NCI-H2227 (cell line): ENCODE results near the gene SYT6.

Experiments
- DNase-seq: peaks from one replicate; lab custom pipeline; 2025; ENCODE audit not compliant: unreplicated experiment; lab: John Stamatoyannopoulos, UW

The SYT6 gene

DNA sequence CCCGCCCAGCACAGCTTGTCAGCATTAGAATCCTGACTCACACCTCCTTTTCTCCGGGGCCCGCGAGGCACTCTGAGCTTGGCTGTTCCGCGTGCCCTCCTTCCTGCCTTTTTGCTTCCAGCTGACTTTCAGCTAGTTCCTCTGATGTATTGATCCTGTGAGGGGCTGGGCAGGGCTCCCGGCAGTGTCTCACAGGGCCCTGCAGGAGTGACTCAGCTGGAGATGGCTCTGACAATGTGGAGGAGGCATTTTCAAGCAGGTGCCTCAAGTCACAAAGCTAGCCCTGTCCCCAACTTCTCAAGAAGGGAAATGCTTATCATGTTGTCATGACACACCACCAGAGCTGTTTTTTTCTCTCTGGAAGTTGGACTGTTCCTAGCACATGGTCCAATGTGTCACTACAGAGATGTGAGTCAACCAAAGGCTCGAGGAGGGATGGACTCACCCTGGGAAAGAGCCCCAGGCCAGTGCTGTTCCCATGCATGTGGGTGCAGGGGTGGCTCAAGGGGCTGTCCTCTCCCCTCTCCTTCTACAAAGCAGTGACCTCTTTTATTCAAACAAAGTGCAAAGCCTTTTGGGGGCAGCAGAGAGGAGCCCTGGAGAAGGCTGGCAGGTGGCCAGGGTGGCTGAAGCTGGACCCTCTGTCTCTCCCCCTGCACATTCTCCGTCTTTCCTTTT, 30.6 kb downstream of the SYT6 start:
- DNase-seq, result no peak

DNA sequence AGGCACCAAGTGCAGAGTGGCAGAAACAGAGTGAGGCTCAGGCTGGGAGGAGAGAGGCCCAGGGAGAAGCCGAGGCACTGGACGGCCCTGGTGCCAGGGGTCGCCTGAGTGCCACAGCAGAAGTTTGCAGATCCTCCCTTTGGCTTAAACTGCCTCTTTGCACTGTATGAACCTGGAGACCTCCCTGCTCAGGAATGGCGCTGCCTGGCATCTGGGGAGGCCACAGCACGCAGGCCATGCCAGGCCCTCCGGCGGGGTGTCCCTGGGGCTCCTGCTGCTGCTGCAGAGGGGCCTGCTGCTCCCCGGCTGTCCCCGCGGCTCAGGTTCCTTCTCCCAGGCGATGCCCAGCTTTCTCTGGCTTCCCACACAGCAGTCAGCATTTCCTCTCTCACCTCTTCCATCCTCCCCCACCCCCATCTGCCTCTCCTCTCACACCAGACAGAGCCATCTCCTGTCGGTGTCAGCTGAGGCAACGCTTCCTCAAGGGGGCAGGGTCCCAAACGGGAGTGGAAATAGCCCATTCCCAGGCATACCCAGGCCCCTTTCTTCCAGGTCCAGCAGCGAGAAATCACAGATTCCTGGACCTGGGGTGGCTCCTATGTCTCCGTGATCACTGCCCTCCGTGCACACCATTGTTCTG, 35.2 kb downstream of the SYT6 start:
- DNase-seq, result no peak

DNA sequence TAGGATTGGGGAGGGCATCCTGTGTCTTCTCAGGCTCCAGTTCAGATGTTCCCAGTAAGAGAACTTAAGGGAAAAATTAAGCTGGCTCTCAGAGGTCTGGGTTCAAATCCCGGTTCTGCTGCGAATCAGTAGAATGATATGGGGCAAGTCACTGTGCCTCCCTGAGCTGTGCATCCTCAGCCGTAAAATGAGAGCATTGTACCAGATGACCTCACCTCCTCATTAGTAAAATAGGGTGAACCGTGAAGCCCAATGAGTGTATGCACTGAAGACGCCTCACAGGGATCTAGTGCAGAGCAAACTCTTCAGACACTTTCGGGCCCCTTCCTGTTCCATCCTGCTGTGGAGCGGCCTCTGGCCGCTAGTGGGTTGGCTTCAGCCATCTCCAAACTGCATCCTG, 36.0 kb downstream of the SYT6 start:
- no peak for DNase-seq

DNA sequence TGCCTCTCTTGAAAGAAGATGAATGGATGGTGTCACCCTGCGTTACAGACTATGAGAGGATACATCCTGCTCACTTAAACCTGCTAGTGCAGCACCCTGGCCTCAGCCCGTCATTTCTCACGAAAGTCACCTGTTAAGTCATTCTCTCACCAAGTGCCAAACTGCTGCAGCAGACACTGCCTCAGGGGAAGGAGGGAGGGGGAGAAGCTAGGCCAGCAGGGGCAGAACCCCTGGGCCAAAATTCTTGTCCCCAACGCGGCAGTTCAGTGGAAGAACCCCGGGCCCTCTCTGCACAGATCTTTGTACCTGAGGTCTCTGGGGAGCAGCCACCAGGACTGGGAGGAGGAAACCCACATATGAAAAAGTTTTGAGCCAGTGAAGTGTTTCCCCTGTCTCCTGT, 37.6 kb downstream of the SYT6 start:
- no peak for DNase-seq

DNA sequence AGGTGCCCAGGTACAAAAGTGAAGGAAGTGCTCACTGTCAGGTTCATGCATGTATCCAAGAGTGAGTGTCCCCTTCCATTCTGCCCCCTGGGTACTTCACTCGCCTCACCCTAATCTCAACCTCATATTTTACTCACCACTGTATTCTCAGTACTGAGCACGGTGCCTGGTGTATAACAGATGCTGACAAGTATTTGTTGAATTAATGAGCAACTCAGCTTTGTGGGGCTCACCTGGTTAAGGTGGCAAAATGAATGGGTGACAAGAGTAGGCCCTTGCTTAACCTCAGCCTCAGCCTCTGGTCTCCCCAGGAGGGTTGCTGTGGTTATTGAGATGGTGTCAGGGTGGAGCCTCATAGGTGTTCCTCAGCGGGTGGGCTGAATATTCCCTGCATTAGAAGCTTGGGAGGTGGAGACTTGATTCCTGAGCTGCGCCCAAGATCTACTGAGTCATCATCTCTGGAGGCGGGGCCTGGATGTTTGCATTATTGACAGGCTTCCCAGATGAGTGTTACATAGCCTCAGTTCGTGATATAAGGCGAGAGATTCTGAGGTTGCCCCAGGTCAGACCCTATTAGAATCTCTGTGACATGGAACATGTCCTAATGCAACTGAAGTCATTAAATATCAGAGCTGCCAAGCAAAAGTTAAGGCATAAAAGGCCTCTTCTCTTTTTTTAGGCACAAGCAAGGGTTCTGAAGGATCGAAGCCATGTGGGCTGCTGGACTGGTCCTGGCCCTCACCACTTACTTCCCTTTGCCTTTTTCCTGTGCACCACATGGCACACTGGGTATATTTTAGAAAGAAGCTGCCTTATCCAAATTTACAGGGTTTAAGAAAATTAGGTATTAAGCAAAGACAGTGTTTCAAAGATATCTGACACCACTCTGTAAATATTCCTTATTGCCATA, 39.2 kb downstream of the SYT6 start:
- no peak for DNase-seq

DNA sequence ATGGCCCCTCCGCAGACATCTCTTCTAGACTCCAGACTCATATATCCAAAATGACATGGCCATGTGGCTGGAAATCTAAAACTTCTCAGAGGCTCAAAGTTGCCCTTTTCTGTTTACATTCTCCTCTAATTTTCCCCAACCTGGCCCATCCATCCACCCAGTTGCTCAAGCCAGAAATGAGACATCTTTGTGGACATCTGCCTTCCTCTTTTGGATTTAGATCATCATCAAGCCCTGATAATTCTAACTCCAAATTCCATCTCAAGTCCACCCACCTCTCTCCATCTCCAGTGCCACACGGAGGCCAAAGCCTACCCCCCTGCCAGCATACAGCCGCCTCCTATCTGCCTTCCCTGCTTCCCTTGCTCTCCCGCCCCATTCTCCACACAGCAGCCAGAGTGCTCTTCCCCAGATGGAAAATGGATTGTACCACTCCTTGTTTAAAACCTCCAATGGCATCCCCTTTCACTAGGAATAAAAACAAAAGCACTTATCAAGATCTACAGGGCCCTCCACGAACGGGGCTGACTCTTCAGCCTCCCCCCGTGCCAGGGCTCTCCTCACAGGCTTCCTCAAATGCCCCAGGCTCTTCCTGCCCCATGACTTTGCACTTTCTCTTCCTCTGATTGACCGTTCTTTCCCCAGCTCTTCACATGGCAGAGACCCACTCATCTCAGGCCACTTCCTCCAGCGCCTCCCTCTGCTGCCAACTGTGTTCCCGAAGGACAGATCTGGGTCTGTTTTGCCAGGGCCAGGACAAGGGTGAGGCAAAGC, 40.1 kb downstream of the SYT6 start:
- DNase-seq, result no peak

DNA sequence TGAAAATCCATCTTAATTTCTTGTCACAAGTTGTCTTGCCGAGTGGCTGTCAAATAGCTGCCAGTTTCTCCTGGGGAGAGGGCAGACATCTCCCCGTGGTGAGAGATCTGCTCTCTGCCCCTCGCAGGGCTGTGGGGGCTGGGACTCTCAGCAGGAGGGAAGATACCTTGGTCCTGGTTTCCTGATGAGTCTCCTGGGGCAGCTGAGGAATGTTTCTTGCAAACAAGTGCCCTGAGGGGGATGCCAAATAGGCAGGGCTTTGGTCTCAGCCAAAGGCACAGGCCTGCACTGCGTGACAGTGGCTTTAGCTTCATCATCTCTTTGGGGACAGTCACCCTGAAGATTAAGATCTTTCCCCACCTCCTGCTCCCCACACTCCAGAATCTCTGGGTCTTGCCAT, 40.9 kb downstream of the SYT6 start:
- DNase-seq, result no peak

DNA sequence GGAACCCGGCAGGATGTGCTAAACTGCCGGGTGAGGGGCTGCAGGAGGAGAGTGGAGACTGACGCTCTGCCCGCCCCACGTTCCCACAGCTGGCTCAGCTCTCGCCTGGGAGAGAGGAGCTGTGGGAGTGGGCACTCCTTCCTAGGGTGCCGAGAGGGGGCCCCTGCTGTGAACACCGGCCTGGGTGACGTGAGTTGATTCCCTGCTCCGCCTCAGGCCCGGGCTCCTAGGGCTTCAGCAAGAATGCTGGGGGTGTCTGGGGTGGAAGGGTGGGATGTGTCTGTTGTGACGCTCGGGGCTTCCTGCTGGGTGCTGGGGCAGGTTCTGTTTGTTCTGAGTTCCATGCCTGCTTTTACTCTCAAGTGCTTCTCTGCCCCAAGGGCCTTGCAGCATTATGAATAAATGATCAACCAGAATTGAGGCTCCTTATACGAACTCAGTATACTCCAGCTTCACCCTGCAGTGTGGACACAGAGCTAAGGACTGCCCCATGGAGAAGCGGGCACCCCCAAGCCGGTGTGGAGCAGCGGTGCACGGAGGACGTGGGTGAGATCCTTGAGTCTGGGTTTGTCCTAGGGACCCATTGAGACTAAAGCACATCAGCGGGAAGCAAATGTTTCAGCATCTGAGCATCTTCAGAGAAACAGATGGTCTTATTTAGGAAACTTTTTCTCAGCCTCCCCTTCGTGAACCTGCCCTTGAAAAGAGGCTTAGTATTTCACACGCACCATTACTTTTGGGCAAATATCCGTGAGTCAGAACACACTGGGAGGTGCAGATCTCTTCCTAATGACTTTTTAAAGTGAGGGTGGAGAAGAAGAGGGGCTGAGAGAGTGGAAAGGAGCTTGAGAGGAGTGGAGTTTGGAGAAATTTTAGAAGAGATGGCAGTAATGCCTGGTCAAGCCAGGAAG, 41.7 kb downstream of the SYT6 start:
- DNase-seq, result no peak

DNA sequence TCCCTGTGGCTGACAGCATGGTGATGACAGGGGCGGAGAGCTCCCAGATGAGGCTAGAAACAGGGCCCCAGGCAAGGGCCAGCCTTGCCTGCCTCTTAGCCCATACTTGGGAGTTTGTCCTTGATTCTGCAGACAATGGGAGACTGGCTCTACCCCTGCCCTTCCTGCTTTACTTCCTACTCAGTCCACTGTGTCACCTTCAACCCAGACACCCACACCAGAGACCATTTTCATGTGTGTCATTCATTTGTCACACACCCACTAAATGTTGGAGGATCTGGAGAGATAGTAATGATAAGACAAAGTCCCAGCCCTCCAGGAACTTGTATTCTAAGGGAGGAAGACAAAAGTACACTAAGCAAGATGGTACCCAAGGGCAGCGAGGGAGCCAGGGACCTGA, 43.7 kb downstream of the SYT6 start:
- DNase-seq, result no peak

DNA sequence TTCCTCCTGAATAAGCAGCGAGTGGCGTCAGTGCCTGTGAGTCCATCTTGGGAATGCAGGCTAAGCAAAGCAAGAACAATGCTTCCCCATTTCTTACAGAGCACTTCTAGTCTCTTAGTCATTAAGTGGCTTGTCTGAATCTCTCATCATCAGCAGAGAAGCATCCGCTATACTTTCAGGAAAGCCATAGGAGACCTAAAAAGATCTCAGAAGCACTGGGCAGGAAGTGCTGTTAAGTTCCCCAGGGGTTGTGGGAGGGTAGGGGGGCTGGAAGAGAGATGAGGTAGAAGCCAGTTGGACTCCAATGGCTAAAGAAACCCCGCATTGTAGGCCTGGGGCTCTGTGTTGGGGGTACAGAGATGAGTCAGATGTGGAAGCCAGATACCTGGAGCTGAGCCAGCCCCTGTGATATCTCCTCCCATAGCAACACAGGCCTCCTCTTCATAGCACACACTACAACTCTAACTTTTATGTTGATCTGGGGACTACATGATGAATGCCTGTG, 44.9 kb downstream of the SYT6 start:
- DNase-seq, result no peak

DNA sequence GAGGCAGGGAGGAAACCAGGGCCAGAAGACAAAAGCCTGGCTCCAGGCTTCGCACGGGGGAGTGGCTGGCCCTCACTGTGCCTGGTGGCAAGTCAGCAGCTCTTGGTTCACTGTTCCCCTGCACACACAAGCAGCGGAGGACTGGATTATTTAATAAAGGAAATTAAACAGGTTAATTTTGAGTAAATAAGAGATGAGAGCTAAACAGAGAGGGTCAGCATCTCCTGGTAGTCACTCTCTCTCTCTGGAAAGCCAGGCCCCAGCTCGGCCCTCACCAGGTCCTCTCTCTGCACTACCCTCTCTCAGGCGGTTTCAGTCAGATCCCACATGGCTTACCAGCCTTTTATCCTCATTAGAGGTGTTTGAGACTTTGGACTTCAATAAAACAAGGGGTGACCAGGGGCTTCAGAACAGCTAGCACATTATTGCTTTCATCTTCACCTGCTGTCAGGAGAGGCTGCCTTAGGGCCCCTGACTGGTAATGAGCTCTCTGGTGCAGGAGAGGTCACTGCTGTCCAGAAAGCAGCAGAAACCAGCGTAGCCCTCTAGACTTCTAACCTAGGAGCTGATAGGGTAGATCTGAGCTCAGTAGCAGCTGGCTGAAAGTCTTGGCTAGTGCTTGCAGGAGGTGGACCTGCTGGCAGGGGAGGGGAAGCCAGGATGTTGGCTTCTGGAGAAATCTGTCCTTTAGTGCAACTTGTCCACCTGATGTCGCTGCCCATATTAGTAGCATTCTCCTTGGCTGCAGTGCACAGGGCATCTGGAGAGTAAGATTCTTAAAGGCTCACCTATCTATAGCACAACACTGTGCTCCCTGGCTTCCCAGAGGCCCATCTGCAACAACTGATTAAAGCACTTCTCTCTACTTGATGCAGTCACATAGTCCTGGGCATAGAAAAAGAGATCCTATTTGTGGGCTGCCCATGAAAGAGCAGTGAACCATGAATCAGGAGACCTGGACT, 45.9 kb downstream of the SYT6 start:
- DNase-seq, result no peak

DNA sequence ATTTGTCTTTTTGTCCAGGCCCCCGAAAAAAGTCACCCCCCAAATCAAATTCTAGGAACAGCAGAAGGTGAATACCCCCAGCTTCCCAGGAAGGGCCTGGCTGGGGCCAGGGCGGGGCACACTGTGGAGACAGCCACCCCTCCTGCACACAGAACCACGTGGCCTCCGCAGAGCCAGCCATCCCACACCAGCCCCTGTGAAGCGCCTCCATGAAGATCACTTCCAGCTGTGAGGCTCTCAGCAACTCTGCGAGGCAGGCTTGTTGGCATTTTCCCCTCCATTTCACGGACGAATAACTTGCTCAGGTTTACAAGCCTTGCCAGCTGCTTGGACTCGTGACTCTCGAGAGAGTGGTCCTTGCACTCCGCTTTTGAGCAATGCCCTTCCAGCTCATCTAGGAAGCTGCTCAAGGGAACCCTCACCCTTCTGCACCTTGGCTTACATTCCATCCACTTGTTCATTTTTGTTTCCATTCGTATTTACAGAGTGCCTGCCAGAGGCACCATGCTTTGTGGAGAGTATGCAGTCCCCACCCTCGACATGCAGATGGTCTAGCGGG, 48.2 kb downstream of the SYT6 start:
- DNase-seq, result peak; percentile 18

DNA sequence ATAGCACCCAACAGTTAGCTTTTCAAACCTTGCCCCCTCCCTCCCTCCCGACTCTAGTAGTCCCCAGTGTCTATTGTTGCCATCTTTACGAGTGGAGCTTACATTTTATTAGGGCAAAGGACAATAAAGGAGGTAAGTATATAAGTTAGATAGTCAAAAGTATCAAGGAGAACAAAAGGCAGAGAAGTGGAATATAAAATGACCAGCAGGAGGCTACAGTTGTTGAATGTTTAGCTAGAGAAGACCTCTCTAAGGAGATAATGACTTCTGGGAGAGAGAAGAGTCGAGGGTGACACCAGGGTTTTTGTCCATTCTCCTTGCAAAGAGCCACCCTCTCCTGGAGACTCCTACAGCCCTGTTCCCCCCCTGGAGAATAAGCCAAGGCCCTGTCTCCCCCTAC, 48.7 kb downstream of the SYT6 start:
- no peak for DNase-seq

DNA sequence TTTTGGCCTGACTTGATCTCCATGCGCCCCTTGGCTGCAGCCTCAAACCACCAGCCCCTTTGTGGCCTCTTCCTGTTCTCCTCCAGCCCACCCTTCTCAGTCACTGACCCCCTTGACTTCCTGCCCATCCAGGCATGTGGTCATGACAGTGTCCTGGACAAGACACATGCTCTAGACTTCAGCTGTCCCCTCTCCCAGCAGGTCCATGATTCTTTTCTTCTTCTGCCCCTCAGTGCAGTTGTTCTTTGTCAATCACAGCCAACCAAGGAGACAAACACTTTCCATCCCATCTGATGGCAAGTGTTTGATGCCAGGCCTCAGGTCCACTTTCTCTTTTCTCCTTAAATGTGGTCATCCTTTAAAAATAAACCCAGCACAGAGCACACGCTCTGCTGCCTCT, 49.7 kb downstream of the SYT6 start:
- DNase-seq, result no peak

DNA sequence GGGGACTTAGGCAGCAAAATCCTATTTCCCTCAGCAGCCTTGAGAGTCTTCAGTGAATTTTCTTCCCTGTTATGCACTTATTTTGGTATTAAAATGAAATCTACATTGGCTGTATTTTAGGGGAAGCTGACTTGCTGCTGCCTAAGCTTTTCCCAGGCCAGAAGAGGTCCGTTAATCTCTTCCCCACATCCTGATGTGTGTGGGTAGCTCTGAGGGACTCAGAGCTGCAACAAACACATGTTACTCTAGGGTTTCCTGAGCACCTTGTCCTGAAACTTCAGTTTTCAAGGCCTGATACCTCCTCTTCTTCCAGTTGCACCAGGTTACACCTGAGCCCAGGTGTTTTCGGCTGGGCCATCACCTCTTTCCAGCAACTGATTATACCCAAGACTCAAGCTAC, 51.5 kb downstream of the SYT6 start:
- no peak for DNase-seq

DNA sequence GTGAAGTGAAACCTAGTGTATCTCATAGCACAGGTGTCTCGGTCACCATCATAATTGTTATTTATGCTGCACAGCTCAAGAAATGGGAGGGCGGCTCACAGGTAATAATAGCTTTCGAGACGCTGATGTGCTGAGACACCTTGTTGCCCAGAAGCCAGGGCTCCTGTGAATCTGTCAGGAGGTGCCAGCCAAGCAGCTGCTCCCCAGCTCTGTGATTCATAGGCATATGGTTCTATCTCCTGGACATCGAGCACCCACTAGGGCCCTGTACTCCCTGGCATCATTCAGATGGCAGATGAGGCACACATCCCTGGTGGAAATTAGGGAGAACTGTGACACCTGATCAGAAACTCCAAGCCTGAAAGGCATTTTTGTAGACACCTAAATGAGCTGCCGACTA, 53.5 kb downstream of the SYT6 start:
- DNase-seq, result no peak

DNA sequence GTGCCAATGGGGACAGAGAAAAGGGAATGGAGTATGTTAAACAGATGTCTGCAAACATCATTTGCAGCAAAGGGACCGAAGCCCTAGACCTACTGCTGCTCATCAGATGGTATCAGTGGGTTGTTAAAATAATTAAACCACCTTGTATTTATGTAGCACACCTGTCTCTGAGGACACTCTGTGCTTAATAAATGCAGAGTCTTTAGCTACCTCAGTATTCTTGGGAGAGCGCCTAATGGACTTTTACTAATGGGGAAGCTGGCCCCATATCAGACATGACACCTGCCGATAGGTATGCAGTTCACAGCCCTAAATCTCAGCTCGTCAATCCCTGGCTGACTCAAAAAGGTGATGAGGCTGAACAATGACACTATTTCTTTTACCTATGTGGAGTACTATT, 54.4 kb downstream of the SYT6 start:
- no peak for DNase-seq

DNA sequence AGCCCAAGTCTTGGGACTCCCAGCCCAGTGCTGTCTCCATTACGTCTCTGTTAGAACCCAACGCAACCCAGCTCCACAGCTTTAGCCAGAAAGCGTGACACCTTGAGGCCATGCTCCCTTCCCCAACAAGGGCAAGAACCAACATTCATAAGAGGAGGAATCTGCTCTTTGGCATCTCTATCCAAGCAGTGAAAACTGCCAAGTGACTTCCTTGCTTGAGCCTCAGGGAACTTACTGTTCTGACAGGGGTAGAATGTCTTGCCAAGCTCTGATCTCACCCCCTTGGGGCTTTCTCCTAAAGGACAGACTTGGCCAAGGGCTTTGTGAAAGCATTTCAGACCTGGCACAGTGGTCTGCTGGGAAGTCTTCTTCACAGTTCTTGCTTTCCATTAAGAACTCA, 56.6 kb downstream of the SYT6 start:
- no peak for DNase-seq

DNA sequence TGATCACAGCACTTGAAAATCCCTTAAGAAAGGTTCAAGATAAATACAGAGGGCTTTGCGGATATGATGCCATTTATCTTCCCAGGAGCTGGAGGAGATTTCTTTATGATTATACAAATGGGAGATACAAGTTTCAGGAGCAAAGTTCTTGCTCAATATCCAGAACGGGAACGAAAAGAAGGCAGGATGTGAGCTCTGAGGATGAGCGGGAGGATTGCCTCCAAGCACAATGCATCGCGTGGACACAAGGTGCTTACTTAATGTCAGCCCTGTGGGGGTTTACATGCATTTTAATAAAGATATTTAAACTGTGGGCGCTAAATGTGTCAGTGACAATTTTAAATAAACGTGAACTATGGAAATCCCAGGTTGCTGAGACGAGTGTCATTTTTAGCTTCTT, 59.0 kb downstream of the SYT6 start:
- DNase-seq, result no peak
